Measurements from ENCODE around the gene CPXM2.

GRCh38 chr10:123893651-123894050 lies 2.0 kb upstream of the CPXM2 start:
- no peak for TF ChIP-seq GABPA (IDR thresholded peaks at IDR 0.05; ENCODE audit: low read depth)
- TF ChIP-seq SMC3 (IDR thresholded peaks at IDR 0.05; ENCODE audit: low read depth, low read length): no peak
- TF ChIP-seq CHD2 (IDR thresholded peaks at IDR 0.05; ENCODE audit: low read length, partially characterized antibody): no peak
- TF ChIP-seq SIN3A (IDR thresholded peaks at IDR 0.05; ENCODE audit: borderline replicate concordance, low read depth, low read length): no peak
- TF ChIP-seq CTCF (IDR thresholded peaks at IDR 0.05): no peak
- no peak for TF ChIP-seq POLR2AphosphoS5 (IDR thresholded peaks at IDR 0.05; ENCODE audit: low read depth, low read length)
- TF ChIP-seq ZBTB33 (IDR thresholded peaks at IDR 0.05; ENCODE audit: borderline replicate concordance, low read depth): no peak
- TF ChIP-seq JUND (IDR thresholded peaks at IDR 0.05): no peak

All from SK-N-SH (cell line).